Suprapubic skin (tissue), 4 donors: ENCODE measurements around the gene SMAD1. TPM values are rescaled to one million over a fixed set of nuclear protein-coding genes. Genes with fewer than 3 reads are reported as not detected.
A peak's percentile ranks its signal among the peaks of the same experiment; 100 is the strongest.

Experiments
- DNase-seq, 2 donors: peaks; one replicate each; pipeline ENCODE4 v3.0.0-alpha.2; 2019; ENCODE audit warnings: low spot score in 2 of 2
- H3K27ac ChIP-seq: fragments of 200-600 bp; sonication (generic); one replicate; pipeline ENCODE4 v1.5.1; 2019
- H3K27me3 ChIP-seq: fragments of 200-600 bp; sonication (generic); one replicate; pipeline ENCODE4 v1.5.1; 2019
- H3K36me3 ChIP-seq: fragments of 200-600 bp; sonication (generic); one replicate; pipeline ENCODE4 v1.5.1; 2019
- H3K4me1 ChIP-seq: fragments of 200-600 bp; sonication (generic); one replicate; pipeline ENCODE4 v1.5.1; 2019
- H3K4me3 ChIP-seq: fragments of 200-600 bp; sonication (generic); one replicate; pipeline ENCODE4 v1.5.1; 2019; ENCODE audit warnings: mild to moderate bottlenecking
- H3K9me3 ChIP-seq: fragments of 200-600 bp; sonication (generic); one replicate; pipeline ENCODE4 v1.5.1; 2019
- EP300 ChIP-seq: sonication (generic); formaldehyde crosslinking; IDR thresholded peaks from one replicate; pipeline ENCODE4 v1.6.1; 2017; ENCODE audit warnings: antibody characterized with exemption
- POLR2A ChIP-seq, 2 donors: fragments of 450-650 bp; IDR thresholded peaks; one replicate each; pipeline ENCODE4 v1.6.1; 2017; ENCODE audit warnings: antibody characterized with exemption in 2 of 2, mild to moderate bottlenecking in 2 of 2, moderate library complexity in 2 of 2
- POLR2AphosphoS5 ChIP-seq, 3 donors: sonication (generic); formaldehyde crosslinking; IDR thresholded peaks; one replicate each; pipeline ENCODE4 v1.6.1; 2017; ENCODE audit warnings: antibody characterized with exemption in 3 of 3
- WGBS: methylation state at CpG from one replicate; pipeline ENCODE4 v1.1.5; 2018; 5-methylcytosine and 5-hydroxymethylcytosine counted together
- total RNA-seq, 4 donors: library from RNA; depleted of rRNA; stranded (reverse); fragments of >200 nt; gene quantifications; one replicate each; pipeline ENCODE4 v1.1.0, GENCODE V29; 2016
- TF ChIP-seq, protein P1 (sequence below), 2 donors: fragments of 200-600 bp in 1 of 2; fragments of 450-650 bp in 1 of 2; sonication (generic) in 1 of 2; IDR thresholded peaks; one replicate each; pipeline ENCODE4 v1.5.1; 2016 to 2019; ENCODE audit warnings: antibody characterized with exemption in 2 of 2, mild to moderate bottlenecking in 1 of 2, moderate library complexity in 1 of 2

Gene SMAD1
- total RNA-seq, 4 donors from 2014 or later, result 38.0 to 61.7 (median 55.9) TPM

DNA sequence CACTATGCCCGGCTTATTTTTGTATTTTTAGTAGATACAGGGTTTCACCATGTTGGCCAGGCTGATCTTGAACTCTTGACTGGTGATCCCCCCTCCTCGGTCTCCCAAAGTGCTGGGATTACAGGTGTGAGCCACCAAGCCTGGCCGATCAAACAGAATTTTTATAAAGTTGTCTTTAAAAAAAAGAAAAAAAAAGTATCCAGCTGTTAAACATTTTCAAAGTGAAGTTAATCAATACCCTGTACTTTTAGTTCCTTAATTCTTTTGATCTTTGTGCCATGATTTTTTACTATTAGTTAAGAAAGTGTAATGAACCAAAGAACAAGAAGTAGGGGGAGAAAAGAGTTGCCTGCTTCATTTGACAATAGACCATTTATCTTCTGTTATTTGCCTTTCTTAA, 24.3 kb downstream of the SMAD1 start:
- H3K36me3 ChIP-seq, result no peaks in the 10 kb centered on the region
- no peak overlapping the region for H3K27ac ChIP-seq
- no peak for DNase-seq
- peaks cover 31% of the 10 kb centered on the region for H3K4me1 ChIP-seq
- WGBS, result 96% methylated on average over 3 of the region's 3 CpGs
- H3K9me3 ChIP-seq, result no peaks in the 10 kb centered on the region
- H3K4me3 ChIP-seq, result no peak overlapping the region
- no peaks in the 10 kb centered on the region for H3K27me3 ChIP-seq
- TF ChIP-seq, protein P1, sequence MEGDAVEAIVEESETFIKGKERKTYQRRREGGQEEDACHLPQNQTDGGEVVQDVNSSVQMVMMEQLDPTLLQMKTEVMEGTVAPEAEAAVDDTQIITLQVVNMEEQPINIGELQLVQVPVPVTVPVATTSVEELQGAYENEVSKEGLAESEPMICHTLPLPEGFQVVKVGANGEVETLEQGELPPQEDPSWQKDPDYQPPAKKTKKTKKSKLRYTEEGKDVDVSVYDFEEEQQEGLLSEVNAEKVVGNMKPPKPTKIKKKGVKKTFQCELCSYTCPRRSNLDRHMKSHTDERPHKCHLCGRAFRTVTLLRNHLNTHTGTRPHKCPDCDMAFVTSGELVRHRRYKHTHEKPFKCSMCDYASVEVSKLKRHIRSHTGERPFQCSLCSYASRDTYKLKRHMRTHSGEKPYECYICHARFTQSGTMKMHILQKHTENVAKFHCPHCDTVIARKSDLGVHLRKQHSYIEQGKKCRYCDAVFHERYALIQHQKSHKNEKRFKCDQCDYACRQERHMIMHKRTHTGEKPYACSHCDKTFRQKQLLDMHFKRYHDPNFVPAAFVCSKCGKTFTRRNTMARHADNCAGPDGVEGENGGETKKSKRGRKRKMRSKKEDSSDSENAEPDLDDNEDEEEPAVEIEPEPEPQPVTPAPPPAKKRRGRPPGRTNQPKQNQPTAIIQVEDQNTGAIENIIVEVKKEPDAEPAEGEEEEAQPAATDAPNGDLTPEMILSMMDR (IDR thresholded peaks at IDR 0.05), result no peak
- no peak for TF ChIP-seq POLR2A (IDR thresholded peaks at IDR 0.05)
- TF ChIP-seq POLR2AphosphoS5 (IDR thresholded peaks at IDR 0.05), result no peak
- no peak for TF ChIP-seq EP300

DNA sequence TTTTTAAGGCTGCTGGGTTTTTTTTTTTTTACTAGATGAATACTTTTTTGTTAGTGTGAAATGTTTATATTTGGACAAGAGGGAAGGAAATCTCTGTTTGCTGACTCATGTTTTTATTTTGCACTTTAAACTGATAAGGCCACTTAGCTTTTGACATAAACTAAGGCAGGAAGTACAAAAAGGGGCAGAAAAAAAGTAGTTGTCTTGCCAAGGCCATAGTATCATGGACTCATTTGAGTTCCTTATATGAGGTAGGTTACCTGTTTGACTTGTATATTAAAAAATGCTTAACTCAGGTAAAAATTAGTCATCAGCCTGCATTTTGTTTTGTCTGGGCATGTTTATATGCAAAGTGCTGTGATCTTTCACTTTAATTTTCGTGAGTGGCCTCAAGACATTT, 26.0 kb downstream of the SMAD1 start:
- H3K9me3 ChIP-seq, result peaks cover 15% of the 10 kb centered on the region
- H3K4me1 ChIP-seq, result peaks cover 22% of the 10 kb centered on the region
- DNase-seq, result no peak
- no peaks in the 10 kb centered on the region for H3K27me3 ChIP-seq
- no peak overlapping the region for H3K4me3 ChIP-seq
- H3K36me3 ChIP-seq, result no peaks in the 10 kb centered on the region
- WGBS, result 48% methylated on average over 1 of the region's 1 CpG
- TF ChIP-seq, protein P1 (IDR thresholded peaks at IDR 0.05), result no peak
- TF ChIP-seq POLR2AphosphoS5 (IDR thresholded peaks at IDR 0.05) (no peak), POLR2A (IDR thresholded peaks at IDR 0.05) (no peak), EP300 (no peak)
- H3K27ac ChIP-seq, result peak overlapping the region; percentile 53

DNA sequence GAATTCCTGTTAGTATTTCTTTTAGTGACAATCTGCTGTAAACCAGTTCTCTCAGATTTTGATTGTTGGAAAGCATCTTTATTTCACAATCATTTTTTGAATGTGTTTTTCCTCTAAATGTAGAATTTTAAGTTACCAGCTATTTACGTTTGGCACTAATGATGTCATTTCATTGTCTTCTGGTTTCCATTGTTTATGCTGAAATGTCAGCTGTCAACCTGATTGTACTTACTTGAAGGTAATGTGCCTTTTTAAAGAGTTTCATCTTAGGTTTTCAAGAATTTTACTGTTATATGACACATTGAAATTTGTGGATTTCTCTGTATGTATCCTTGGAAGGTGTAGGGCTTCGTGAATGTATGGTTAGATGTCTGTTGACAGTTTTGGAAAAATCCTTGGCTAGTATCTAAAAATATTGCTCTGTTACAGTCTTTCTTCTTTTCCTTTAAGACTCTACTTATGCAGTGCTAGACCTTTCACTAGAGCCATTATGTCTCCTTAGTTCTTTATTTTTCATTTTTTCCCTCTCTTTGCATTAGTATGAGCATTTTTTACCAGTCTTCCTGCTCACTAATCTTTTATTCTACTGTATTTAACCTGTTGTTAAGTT, 30.4 kb downstream of the SMAD1 start:
- H3K27me3 ChIP-seq, result no peaks in the 10 kb centered on the region
- TF ChIP-seq POLR2AphosphoS5 (IDR thresholded peaks at IDR 0.05) (no peak), EP300 (no peak)
- TF ChIP-seq, protein P1 (IDR thresholded peaks at IDR 0.05), result no peak
- H3K27ac ChIP-seq, result no peak overlapping the region
- 73% methylated on average over 2 of the region's 2 CpGs for WGBS
- peaks cover 5% of the 10 kb centered on the region for H3K36me3 ChIP-seq
- peaks cover 19% of the 10 kb centered on the region for H3K9me3 ChIP-seq
- H3K4me1 ChIP-seq, result peaks cover 13% of the 10 kb centered on the region
- H3K4me3 ChIP-seq, result no peak overlapping the region
- no peak for DNase-seq

DNA sequence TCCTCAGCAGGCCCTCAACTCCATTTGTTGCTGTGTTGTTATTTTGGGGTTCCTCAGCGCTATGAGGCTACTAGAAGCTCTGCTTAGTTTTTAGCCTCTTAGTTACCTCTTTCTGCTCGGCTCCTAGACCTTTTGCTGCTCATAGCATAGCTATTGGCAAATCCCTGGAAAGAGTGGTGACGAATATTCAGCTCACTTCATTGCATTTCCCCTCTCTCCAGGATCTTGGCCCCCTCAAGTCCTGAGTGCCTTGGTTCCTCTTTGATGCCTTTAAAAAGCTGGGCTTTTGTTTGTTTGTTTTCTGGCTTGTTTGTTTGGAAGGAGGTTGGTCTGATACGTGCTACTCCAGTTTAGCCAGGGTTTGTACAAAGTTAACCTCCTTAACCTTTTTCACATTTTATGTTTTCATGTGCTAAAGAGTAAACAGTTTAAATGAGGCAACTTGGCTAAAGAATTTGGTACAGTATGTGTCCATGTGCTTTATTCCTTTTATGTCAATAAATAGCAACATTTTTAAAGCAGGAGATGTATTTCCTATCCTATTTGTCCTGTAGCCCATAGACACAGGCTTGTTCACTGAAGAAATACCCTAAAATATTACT, 31.5 kb downstream of the SMAD1 start:
- TF ChIP-seq POLR2A (IDR thresholded peaks at IDR 0.05) (no peak), EP300 (no peak), POLR2AphosphoS5 (IDR thresholded peaks at IDR 0.05) (no peak)
- TF ChIP-seq, protein P1 (IDR thresholded peaks at IDR 0.05), result no peak
- no peaks in the 10 kb centered on the region for H3K27me3 ChIP-seq
- DNase-seq, result no peak
- H3K36me3 ChIP-seq, result peaks cover 5% of the 10 kb centered on the region
- no peak overlapping the region for H3K27ac ChIP-seq
- 88% methylated on average over 4 of the region's 4 CpGs for WGBS
- no peak overlapping the region for H3K4me3 ChIP-seq
- peaks cover 2% of the 10 kb centered on the region for H3K4me1 ChIP-seq
- peaks cover 19% of the 10 kb centered on the region for H3K9me3 ChIP-seq

DNA sequence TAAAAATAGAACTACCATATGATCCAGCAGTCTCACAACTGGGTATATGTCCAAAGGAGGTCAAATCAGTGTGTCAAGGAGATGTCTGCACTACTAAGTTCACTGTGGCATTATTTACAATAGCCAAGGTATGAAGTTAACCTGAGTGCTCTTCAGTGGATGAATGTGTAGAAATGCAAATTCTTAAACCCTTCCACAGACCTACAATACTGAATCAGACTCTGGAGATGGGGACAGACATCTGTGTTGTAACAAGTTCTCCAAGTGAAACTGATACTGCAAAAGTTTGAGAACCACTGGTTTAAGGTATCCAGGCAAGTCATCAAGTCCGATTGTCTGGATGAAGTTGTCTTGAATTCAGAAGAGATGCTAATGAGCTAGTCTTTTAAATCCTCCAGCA, 38.5 kb downstream of the SMAD1 start:
- H3K9me3 ChIP-seq, result no peaks in the 10 kb centered on the region
- WGBS, result 89% methylated on average over 1 of the region's 1 CpG
- no peak overlapping the region for H3K27ac ChIP-seq
- peaks cover 5% of the 10 kb centered on the region for H3K36me3 ChIP-seq
- no peaks in the 10 kb centered on the region for H3K27me3 ChIP-seq
- DNase-seq, result no peak
- H3K4me1 ChIP-seq, result peaks cover 18% of the 10 kb centered on the region
- no peak overlapping the region for H3K4me3 ChIP-seq
- TF ChIP-seq POLR2AphosphoS5 (IDR thresholded peaks at IDR 0.05) (no peak), POLR2A (IDR thresholded peaks at IDR 0.05) (no peak), EP300 (no peak)
- TF ChIP-seq, protein P1 (IDR thresholded peaks at IDR 0.05), result no peak
